Neural cell (in vitro differentiated cells): ENCODE results near the gene ADD2. TPM values are rescaled to one million over a fixed set of nuclear protein-coding genes. Genes with fewer than 3 reads are reported as not detected.
"Not testable (repeated sequence)": the region's sequence is repeated elsewhere in the genome, so short reads cannot be mapped to it uniquely, and the experiment has no call there.

Experiments used
- H2AFZ ChIP-seq: fragments of 200-600, 300-800 bp; sonication (generic), shearing (Covaris generic); 2 replicates; pipeline ENCODE4 v1.6.0; 2014; ENCODE audit warnings: low read depth, mild to moderate bottlenecking, antibody characterized with exemption, low read length, moderate library complexity
- H3F3A ChIP-seq: fragments of 200-600 bp; shearing (Covaris generic); 2 replicates; pipeline ENCODE4 v1.6.1; 2016; ENCODE audit warnings: mild to moderate bottlenecking, moderate library complexity, mixed read lengths, antibody characterized with exemption, low read length; ENCODE audit not compliant: insufficient read depth, poor library complexity, severe bottlenecking
- H3K27ac ChIP-seq: fragments of 200-600, 300-800 bp; sonication (generic), shearing (Covaris generic); 2 replicates; pipeline ENCODE4 v1.5.1; 2014; ENCODE audit warnings: mild to moderate bottlenecking, low read length, moderate library complexity
- H3K27me3 ChIP-seq: fragments of 300-800, 200-600 bp; sonication (generic), shearing (Covaris generic); 2 replicates; pipeline ENCODE4 v1.6.0; 2014; ENCODE audit warnings: mild to moderate bottlenecking, low read depth, low read length, moderate library complexity; ENCODE audit not compliant: insufficient read depth
- H3K36me3 ChIP-seq: fragments of 300-800, 200-600 bp; sonication (generic), shearing (Covaris generic); 2 replicates; pipeline ENCODE4 v1.5.1; 2014; ENCODE audit warnings: mild to moderate bottlenecking, antibody characterized with exemption, low read length, moderate library complexity; ENCODE audit not compliant: insufficient read depth
- H3K4me2 ChIP-seq: fragments of 300-800, 200-600 bp; sonication (generic), shearing (Covaris generic); 2 replicates; pipeline ENCODE4 v1.6.0; 2014; ENCODE audit warnings: mild to moderate bottlenecking, low read length
- H3K4me3 ChIP-seq: fragments of 300-800, 200-600 bp; sonication (generic), shearing (Covaris generic); 2 replicates; pipeline ENCODE4 v1.5.1; 2014; ENCODE audit warnings: mild to moderate bottlenecking, low read length, moderate library complexity
- H3K79me2 ChIP-seq: fragments of 200-600 bp; shearing (Covaris generic); replicated peaks from 2 replicates; pipeline ENCODE4 v1.6.0; 2014; ENCODE audit warnings: mild to moderate bottlenecking, low read length, moderate library complexity; ENCODE audit not compliant: insufficient read depth
- H3K9ac ChIP-seq: fragments of 300-800, 200-600 bp; sonication (generic), shearing (Covaris generic); 2 replicates; pipeline ENCODE4 v1.6.1; 2016; ENCODE audit warnings: mild to moderate bottlenecking, low read length, mixed read lengths
- H3K9me2 ChIP-seq: fragments of 200-600 bp; shearing (Covaris generic); 2 replicates; pipeline ENCODE4 v1.6.1; 2016; ENCODE audit warnings: mild to moderate bottlenecking, low read length, mixed read lengths; ENCODE audit not compliant: insufficient read depth
- H3K9me3 ChIP-seq: fragments of 200-600, 300-800 bp; sonication (generic), shearing (Covaris generic); 2 replicates; pipeline ENCODE4 v1.6.1; 2016; ENCODE audit warnings: mild to moderate bottlenecking, mixed run types, low read length, moderate library complexity, mixed read lengths
- H4K20me1 ChIP-seq: fragments of 200-600 bp; shearing (Covaris generic); 2 replicates; pipeline ENCODE4 v1.6.1; 2016; ENCODE audit warnings: mild to moderate bottlenecking, mixed run types; ENCODE audit not compliant: insufficient read depth
- EP300 ChIP-seq: fragments of 450-650 bp; conservative IDR thresholded peaks from 2 replicates; pipeline ENCODE4 v1.6.1; 2014; ENCODE audit warnings: antibody characterized with exemption, mild to moderate bottlenecking, moderate library complexity; ENCODE audit not compliant: poor library complexity, severe bottlenecking
- EZH2 ChIP-seq: fragments of 200-600, 300-800 bp; shearing (Covaris generic), sonication (generic); IDR thresholded peaks from 2 replicates; pipeline ENCODE4 v1.6.1; 2014; ENCODE audit warnings: antibody characterized with exemption, low read length, borderline replicate concordance, mild to moderate bottlenecking; ENCODE audit not compliant: insufficient read depth, poor library complexity, severe bottlenecking
- MXI1 ChIP-seq: fragments of 450-650 bp; conservative IDR thresholded peaks from 2 replicates; pipeline ENCODE4 v1.6.1; 2014; ENCODE audit warnings: antibody characterized with exemption, mild to moderate bottlenecking; ENCODE audit not compliant: poor library complexity, severe bottlenecking
- POLR2AphosphoS5 ChIP-seq: IDR thresholded peaks from 2 replicates; pipeline ENCODE4 v1.6.1; 2012
- RAD21 ChIP-seq: fragments of 450-650 bp; conservative IDR thresholded peaks from 2 replicates; pipeline ENCODE4 v1.6.1; 2014; ENCODE audit warnings: antibody characterized with exemption, mild to moderate bottlenecking, moderate library complexity
- REST ChIP-seq: IDR thresholded peaks from 2 replicates; pipeline ENCODE4 v1.6.1; 2012; ENCODE audit warnings: borderline replicate concordance
- SMC3 ChIP-seq: fragments of 450-650 bp; conservative IDR thresholded peaks from 2 replicates; pipeline ENCODE4 v1.6.1; 2014; ENCODE audit warnings: antibody characterized with exemption, mild to moderate bottlenecking, moderate library complexity; ENCODE audit not compliant: poor library complexity
- TAF1 ChIP-seq: IDR thresholded peaks from 2 replicates; pipeline ENCODE4 v1.6.1; 2012; ENCODE audit warnings: low read depth
- polyA plus RNA-seq: library from polyadenylated mRNA; depleted of rRNA; stranded (reverse); fragments of >200 nt; gene quantifications from 2 replicates; pipeline ENCODE4 v1.2.3, GENCODE V29; 2014

Gene ADD2
- polyA plus RNA-seq, 1 donor from 2014 or later: 52.5 TPM

DNA sequence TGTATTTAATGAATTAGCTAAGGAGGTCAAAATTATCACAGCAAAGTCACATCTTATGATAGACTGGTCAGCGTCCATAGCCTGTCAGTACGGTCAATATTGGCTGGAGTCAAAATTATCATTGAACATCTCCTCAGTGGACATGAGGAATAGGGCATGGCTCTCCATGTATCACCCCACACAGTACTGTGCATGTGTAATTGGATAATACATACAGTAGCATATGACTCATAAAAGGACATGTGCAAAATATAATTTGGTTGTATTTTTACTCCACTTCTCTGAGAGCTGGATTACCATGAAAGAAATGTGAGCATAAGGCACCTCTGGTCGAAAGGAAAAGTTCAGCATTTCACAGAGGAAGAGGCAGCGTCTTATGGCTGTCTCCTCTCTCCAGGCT, 24.9 kb downstream of the ADD2 start:
- Histone ChIP-seq H3K4me2 (no peak overlapping the region), H4K20me1 (peaks cover 5% of the 10 kb centered on the region), H3K36me3 (no peaks in the 10 kb centered on the region), H3F3A (no peaks in the 10 kb centered on the region), H2AFZ (no peak overlapping the region), H3K27ac (no peak overlapping the region), H3K79me2 (peaks cover 45% of the 10 kb centered on the region), H3K9ac (no peak overlapping the region), H3K9me3 (no peaks in the 10 kb centered on the region), H3K9me2 (no peaks in the 10 kb centered on the region), H3K27me3 (no peaks in the 10 kb centered on the region), H3K4me3 (no peak overlapping the region)
- no peak for TF ChIP-seq TAF1
- TF ChIP-seq MXI1: no peak
- TF ChIP-seq RAD21: no peak
- no peak for TF ChIP-seq EZH2

GRCh38 chr2:70739492-70739891, 28.5 kb downstream of the ADD2 start:
- H3K36me3 ChIP-seq, H4K20me1 ChIP-seq, H3K27me3 ChIP-seq, H3K9me3 ChIP-seq, H3K4me3 ChIP-seq, H3K9ac ChIP-seq, H3K9me2 ChIP-seq, H2AFZ ChIP-seq, H3K4me2 ChIP-seq, H3F3A ChIP-seq, H3K27ac ChIP-seq: not testable (repeated sequence)
- H3K79me2 ChIP-seq: peaks cover 63% of the 10 kb centered on the region

DNA sequence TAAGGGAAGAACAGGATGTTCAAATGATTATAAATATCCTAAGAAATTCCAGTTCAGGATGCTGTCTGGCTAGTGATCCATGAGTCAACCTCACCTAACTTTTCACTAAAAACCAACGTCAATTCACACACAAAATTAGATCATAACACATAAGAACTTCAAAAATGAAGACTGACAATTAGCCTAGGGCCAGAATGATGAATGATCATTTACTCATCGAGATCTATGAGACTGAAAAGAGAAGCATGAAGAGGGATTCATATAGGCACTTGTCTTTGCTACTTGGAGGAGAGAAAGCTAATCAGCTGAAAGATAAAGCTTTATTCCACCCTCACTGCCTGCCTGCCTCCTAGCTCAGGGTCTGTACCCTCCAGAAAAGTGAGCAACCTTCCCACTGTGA, 29.8 kb downstream of the ADD2 start:
- no peak overlapping the region for H2AFZ ChIP-seq
- no peaks in the 10 kb centered on the region for H3K9me2 ChIP-seq
- no peaks in the 10 kb centered on the region for H3K36me3 ChIP-seq
- TF ChIP-seq MXI1: no peak
- TF ChIP-seq POLR2AphosphoS5: no peak
- no peak for TF ChIP-seq RAD21
- no peak for TF ChIP-seq SMC3
- TF ChIP-seq EP300: no peak
- no peak for TF ChIP-seq EZH2
- TF ChIP-seq REST: no peak
- no peaks in the 10 kb centered on the region for H3K9me3 ChIP-seq
- peaks cover 57% of the 10 kb centered on the region for H3K79me2 ChIP-seq
- no peaks in the 10 kb centered on the region for H4K20me1 ChIP-seq
- no peak overlapping the region for H3K9ac ChIP-seq
- no peak overlapping the region for H3K27ac ChIP-seq
- H3K27me3 ChIP-seq: no peaks in the 10 kb centered on the region
- no peak overlapping the region for H3K4me2 ChIP-seq
- H3K4me3 ChIP-seq: no peak overlapping the region
- no peaks in the 10 kb centered on the region for H3F3A ChIP-seq
